ENCODE data around the gene UBB. TPM values are rescaled to one million over a fixed set of nuclear protein-coding genes. Genes with fewer than 3 reads are reported as not detected.

The UBB gene
- total RNA-seq, 2 donors from 2014 or later, result 520 to 686 TPM

GRCh38 chr17:16343569-16343968 is 37.3 kb upstream of the UBB start:
- no peak for TF ChIP-seq CTCF (IDR thresholded peaks at IDR 0.05)
- H3K4me3 ChIP-seq, result no peak overlapping the region
- DNase-seq (ENCODE audit: low spot score), result no peak
- H3K36me3 ChIP-seq, result peaks cover 8% of the 10 kb centered on the region
- ATAC-seq (ENCODE audit: insufficient number of reproducible peaks, low FRiP score, low read depth), result no peak
- no peak overlapping the region for H3K27ac ChIP-seq
- H3K4me1 ChIP-seq (ENCODE audit: control insufficient read depth in 1 of 2, low read depth in 2 of 2), result no peaks in the 10 kb centered on the region
- no peaks in the 10 kb centered on the region for H3K9me3 ChIP-seq
- H3K27me3 ChIP-seq (replicated peaks; ENCODE audit: insufficient read depth), result no peaks in the 10 kb centered on the region

- no peak overlapping the region for H3K4me3 ChIP-seq
- H3K4me1 ChIP-seq (ENCODE audit: control insufficient read depth in 1 of 2, low read depth in 2 of 2), result no peaks in the 10 kb centered on the region
- ATAC-seq (ENCODE audit: insufficient number of reproducible peaks, low FRiP score, low read depth) (no peak), DNase-seq (ENCODE audit: low spot score) (no peak)
- no peaks in the 10 kb centered on the region for H3K27me3 ChIP-seq (replicated peaks; ENCODE audit: insufficient read depth)
- peaks cover 12% of the 10 kb centered on the region for H3K36me3 ChIP-seq
- H3K27ac ChIP-seq, result no peak overlapping the region
- no peaks in the 10 kb centered on the region for H3K9me3 ChIP-seq
- TF ChIP-seq CTCF (IDR thresholded peaks at IDR 0.05), result no peak
These were observed 35.3 kb upstream of the UBB start for GRCh38 chr17:16345565-16345964.

GRCh38 chr17:16346721-16347271 is 34.1 kb upstream of the UBB start:
- TF ChIP-seq CTCF (IDR thresholded peaks at IDR 0.05), result no peak
- Histone ChIP-seq H3K9me3 (no peaks in the 10 kb centered on the region), H3K27ac (no peak overlapping the region), H3K4me3 (no peak overlapping the region), H3K36me3 (peaks cover 12% of the 10 kb centered on the region), H3K27me3 (replicated peaks; ENCODE audit: insufficient read depth) (no peaks in the 10 kb centered on the region), H3K4me1 (ENCODE audit: control insufficient read depth in 1 of 2, low read depth in 2 of 2) (peaks cover 0 to 2% of the 10 kb centered on the region in 2 donors)
- ATAC-seq (ENCODE audit: insufficient number of reproducible peaks, low FRiP score, low read depth), result no peak
- DNase-seq (ENCODE audit: low spot score), result no peak

GRCh38 chr17:16348586-16348985 is 32.3 kb upstream of the UBB start:
- ATAC-seq (ENCODE audit: insufficient number of reproducible peaks, low FRiP score, low read depth) (no peak), DNase-seq (ENCODE audit: low spot score) (no peak)
- Histone ChIP-seq H3K9me3 (no peaks in the 10 kb centered on the region), H3K27me3 (replicated peaks; ENCODE audit: insufficient read depth) (no peaks in the 10 kb centered on the region), H3K4me1 (ENCODE audit: control insufficient read depth in 1 of 2, low read depth in 2 of 2) (peaks cover 3 to 10% of the 10 kb centered on the region in 2 donors), H3K4me3 (no peak overlapping the region), H3K27ac (no peak overlapping the region), H3K36me3 (peaks cover 12% of the 10 kb centered on the region)
- no peak for TF ChIP-seq CTCF (IDR thresholded peaks at IDR 0.05)

- TF ChIP-seq CTCF (IDR thresholded peaks at IDR 0.05), result no peak
- H3K4me3 ChIP-seq, result no peak overlapping the region
- ATAC-seq (ENCODE audit: insufficient number of reproducible peaks, low FRiP score, low read depth), result no peak
- no peak overlapping the region for H3K27ac ChIP-seq
- peaks cover 3 to 12% of the 10 kb centered on the region in 2 donors for H3K4me1 ChIP-seq (ENCODE audit: control insufficient read depth in 1 of 2, low read depth in 2 of 2)
- H3K27me3 ChIP-seq (replicated peaks; ENCODE audit: insufficient read depth), result no peaks in the 10 kb centered on the region
- H3K36me3 ChIP-seq, result peaks cover 4% of the 10 kb centered on the region
- no peaks in the 10 kb centered on the region for H3K9me3 ChIP-seq
- DNase-seq (ENCODE audit: low spot score), result no peak
These were observed 31.5 kb upstream of the UBB start for GRCh38 chr17:16349431-16349830.
